HG03354 (cell line): ENCODE data around the gene RNF213.
"Not testable (repeated sequence)": the region's sequence is repeated elsewhere in the genome, so short reads cannot be mapped to it uniquely, and the experiment has no call there.

Experiments used
- ATAC-seq: cut with Tn5 transposase; IDR thresholded peaks from one replicate; pipeline ENCODE4 v1.9.1; 2021; ENCODE audit warnings: mild to moderate bottlenecking; ENCODE audit not compliant: unreplicated experiment, poor library complexity, severe bottlenecking

The RNF213 gene

DNA sequence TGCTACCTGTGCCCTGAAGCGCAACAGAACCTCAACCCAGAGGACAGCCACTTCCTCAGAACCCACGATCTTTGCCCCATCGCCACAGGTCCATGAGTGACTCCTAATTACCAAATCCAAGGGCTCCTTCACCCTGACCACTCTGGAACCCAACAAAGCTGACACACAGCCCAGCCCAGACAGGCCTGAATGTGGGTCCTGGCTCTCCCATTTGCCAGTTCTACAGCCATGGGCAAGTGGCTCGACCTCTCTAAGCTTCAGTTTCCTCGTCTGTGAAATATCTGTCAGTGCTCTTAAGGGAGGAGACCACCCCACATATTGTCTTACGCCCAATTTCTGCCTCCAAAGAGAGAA lies 136.4 kb downstream of the RNF213 start:
- ATAC-seq = no peak

DNA sequence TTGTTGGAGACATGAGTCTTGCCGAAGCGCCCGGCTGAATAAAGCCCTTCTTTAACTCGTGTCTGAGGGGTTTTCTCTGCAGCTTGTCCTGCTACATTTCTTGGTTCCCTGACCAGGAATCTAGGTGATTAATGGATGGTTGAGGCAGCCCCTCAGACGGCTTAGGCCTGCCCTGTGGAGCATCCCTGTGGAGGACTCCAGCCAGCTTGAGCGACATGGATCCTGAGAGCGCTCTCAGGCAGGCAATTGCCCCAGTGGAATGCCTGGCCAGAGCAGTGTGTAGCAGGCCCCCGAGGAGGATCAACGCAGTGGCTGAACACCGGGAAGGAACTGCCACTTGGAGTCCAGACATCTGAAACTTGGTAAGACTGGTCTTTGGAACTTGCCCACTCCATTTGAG lies 137.0 kb downstream of the RNF213 start:
- ATAC-seq = no peak

DNA sequence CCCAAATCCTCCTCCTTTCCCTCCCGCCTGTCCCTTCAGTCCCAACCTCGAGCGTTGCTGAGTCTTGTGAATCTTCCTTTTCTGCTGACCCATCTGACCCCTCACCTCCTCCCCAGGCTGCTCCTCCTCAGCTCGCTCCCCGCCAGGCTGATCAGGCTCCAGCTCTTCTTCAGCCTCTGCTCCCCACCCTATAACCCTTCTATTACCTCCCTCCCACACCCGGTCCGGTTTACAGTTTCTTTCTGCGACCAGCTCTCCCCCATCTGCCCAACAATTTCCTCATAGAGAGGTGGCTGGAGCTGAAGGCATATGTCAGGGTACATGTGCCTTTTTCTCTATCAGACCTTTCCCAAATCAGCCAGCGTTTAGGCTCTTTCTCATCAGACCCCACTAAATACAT lies 140.4 kb downstream of the RNF213 start:
- not testable (repeated sequence) for ATAC-seq

DNA sequence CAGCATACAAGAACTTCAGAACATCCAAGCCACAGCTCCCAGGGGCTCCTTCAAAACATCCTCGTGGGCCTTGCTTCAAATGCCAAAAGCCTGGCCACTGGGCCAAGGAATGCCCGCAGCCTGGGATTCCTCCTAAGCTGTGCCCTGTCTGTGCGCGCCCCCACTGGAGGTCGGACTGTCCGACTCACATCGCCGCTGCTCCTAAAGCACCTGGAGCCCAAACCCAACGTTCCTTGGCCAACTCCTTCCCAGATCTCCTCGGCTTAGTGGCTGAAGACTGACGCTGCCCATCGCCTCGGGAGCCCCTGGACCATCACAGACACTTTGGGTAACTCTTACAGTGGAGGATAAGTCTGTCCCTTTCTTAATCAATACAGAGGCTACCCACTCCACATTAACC lies 141.4 kb downstream of the RNF213 start:
- ATAC-seq = not testable (repeated sequence)

DNA sequence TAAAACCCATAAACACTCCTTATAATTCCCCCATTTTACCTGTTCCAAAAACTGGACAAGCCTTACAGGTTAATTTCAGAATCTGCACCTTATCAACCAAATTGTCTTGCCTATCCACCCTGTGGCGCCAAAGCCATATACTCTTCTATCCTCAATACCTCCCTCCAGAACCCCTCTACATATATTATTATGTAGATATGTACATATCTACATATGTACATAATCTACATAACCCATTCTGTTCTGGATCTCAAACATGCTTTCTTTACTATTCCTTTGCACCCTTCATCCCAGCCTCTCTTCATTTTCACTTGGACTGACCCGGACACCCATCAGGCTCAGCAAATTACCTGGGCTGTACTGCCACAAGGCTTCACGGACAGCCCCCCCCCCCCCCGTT lies 142.3 kb downstream of the RNF213 start:
- ATAC-seq = no peak

DNA sequence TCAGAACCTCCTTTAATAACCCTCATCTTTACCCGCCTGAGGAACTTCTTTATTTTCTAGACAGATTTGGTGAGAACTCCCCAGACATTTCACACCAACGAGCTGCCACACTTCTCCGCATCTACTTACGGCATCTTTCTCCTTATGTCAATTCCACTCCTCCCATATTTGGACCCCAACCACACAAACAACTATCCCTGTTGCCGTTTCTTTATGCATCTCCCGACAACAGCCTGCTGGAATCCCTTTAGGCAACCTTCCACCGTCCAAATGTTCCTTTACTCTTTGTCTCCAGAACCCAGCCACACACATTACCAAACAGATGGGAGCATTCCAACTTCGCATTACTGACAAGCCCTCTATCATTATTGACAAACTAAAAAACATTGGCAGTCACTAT lies 145.5 kb downstream of the RNF213 start:
- ATAC-seq = no peak

DNA sequence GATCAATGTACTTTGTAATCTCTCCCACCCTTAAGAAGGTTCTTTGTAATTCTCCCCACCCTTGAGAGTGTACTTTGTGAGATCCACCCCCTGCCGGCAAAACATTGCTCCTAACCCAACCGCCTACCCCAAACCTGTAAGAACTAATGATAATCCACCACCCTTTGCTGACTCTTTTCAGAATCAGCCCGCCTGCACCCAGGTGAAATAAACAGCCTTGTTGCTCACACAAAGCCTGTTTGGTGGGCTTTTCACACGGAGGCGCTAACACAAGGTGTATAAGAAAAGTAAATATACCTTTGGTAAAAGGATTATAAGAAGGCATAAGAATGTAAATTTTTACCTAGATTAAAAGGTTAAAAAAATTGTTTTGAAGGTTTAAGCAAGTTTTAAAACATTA lies 147.3 kb downstream of the RNF213 start:
- not testable (repeated sequence) for ATAC-seq

DNA sequence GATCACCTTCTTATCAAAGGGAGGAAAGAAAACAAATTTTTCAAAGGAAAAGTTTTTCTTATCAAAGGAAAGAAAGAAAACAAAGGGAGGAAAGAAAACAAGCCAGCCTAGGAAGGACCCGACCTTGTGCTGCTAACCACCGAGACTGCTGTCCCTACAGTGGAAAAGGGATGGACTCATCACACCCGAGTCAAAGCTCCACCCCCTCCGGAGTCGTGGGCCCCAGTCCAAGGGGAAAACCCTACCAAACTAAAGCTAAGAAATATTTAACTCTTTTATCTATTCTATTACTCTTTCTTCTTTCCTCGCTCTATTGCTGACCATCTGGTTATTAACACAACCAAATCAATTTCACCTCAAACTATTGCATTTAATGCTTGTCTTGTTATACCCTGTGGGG lies 148.2 kb downstream of the RNF213 start:
- ATAC-seq = no peak

DNA sequence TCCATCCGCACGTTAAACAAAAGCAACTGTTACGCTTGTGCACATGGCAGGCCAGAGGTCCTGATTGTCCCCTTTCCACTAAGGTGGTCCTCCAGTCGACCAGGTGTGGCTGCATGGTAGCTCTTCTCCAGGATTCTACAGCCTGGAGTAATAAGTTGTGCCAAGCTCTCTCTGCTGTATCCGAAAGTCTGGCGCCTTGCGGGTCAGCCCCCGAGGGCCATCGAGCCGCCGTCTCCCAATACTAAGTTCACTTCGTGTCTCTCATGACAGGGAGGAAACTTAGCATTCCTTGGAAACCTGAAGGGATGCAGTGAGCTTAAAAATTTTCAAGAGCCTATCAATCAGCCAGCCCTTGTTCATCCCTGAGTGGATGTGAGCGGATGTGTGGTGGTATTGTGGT lies 149.0 kb downstream of the RNF213 start:
- no peak for ATAC-seq

DNA sequence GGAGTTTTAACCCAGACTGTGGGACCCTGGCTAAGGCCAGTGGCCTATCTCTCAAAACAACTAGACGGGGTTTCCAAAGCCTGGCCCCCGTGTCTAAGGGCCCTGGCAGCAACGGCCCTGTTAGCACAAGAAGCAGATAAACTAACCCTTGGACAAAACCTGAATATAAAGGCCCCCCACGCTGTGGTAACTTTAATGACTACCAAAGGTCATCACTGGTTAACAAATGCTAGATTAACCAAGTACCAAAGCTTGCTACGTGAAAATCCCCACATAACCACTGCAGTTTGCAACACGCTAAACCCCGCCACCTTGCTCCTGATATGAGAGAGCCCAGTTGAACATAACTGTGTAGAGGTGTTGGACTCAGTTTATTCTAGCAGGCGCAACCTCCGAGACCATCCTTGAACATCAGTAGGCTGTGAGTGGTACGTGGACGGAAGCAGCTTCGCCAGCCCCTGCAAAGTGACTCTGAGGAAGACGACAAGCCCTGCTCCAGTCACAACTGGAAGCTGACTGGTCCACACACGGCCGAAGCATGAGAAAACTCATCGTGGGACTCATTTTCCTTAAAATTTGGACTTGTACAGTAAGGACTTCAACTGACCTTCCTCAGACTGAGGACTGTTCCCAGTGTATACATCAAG lies 149.9 kb downstream of the RNF213 start:
- not testable (repeated sequence) for ATAC-seq

DNA sequence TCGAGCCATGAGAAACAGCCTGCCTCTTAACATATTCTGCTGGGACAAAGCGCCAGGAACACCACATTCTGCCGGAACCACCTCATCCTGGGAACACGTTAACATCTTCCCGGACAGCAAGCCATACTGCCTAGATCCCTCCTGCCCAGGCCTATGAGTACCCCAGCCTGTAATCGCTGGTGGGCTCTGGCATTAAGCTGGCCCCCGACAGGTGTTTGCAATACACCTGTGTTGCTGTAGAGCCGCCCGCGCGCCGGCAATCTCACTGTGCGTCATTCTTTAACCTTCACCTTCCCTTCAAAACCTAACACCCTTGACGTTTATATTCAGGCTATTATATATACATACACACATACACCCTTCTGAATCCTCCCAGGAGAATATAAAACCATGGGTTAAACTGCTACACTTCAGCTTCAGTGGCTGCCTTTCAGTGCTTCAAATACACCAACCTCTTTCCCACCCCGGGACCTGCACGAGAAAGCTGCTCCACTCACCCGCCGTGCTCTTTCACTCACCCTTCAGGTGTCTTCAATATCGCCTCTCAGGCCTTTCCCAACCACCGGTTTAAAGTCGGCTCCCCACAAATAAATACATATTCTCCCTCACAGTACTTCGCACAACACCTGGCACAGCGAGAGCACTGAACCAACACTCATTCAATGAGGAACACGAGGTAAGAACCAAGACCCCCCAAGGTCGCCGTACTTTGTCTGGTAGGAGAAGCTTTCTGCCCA lies 153.3 kb downstream of the RNF213 start:
- ATAC-seq = no peak

DNA sequence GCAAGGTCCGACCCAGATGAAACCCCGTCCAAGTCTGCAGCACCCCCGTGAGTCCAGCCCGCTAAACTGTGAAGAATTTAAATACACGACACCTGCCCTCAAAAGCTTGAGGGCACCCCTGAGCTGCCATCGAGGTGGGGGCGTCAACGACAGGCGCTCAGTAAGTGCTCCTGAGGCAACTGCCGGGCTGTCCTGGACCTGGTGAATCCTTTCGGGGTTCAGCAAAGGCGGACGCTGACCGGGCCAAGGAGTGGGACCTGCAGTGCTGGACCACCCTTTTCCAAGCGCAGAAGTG lies 153.8 kb downstream of the RNF213 start:
- peak; percentile 11 for ATAC-seq

DNA sequence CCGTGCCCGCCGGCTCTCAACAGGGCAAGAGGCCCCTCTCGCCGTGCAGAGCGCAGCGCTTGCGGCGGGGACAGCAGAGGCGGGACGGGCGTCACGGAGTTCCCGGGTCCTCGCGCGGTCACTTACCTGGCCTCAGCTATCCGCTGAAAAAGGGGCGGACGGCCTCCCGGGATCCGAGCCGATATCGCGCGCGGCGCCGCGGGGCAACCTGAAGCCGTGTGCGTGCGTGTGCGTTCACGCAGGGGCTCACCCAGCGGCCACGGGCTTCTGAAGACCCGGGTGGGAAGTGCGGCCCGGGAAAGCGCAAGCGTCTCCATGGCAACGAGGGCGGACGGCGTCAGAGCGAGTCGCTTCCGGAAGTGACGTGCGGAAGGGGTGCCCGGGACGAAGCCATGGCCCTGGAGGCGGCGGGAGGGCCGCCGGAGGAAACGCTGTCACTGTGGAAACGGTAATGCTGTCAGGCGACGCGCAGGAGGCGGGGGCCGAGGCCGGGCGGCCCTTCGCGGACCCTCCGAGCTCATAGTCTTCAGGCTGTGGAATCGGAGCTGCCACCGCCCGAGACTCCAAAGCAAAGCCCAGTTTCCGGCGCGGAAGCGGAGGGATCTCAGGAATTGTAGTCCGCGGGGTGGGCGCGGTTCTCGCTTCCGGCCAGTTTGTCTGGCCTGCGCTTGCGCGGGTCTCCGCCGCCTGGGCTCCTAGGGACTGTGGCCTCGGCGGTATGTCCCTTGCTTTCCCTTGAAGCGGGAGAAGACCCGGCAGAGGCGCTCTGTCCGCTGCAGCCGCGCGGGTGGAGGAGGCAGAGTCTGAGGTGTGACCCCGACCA lies 154.4 kb downstream of the RNF213 start, which contains the start of gene ENDOV:
Gene ENDOV, plus strand, starts transcription at position 365 of the 823 bp plus-strand sequence. Its CDS starts 28 bp downstream, at position 393.
- peak; percentile 93 for ATAC-seq

DNA sequence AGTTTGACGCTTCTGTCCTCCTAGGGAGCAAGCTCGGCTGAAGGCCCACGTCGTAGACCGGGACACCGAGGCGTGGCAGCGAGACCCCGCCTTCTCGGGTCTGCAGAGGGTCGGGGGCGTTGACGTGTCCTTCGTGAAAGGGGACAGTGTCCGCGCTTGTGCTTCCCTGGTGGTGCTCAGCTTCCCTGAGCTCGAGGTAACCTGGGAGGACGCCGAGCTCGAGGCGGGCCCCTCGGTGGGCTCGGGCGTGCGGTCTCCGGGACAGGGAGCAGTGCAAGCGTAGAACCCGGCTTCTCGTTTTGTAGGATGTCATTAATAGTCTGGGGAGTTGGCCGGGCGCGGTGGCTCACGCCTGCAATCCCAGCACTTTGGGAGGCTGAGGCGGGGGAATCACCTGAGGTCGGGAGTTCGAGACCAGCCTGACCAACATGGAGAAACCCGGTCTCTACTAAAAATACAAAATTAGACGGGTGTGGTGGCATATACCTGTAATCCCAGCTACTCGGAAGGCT lies 155.0 kb downstream of the RNF213 start:
- no peak for ATAC-seq

DNA sequence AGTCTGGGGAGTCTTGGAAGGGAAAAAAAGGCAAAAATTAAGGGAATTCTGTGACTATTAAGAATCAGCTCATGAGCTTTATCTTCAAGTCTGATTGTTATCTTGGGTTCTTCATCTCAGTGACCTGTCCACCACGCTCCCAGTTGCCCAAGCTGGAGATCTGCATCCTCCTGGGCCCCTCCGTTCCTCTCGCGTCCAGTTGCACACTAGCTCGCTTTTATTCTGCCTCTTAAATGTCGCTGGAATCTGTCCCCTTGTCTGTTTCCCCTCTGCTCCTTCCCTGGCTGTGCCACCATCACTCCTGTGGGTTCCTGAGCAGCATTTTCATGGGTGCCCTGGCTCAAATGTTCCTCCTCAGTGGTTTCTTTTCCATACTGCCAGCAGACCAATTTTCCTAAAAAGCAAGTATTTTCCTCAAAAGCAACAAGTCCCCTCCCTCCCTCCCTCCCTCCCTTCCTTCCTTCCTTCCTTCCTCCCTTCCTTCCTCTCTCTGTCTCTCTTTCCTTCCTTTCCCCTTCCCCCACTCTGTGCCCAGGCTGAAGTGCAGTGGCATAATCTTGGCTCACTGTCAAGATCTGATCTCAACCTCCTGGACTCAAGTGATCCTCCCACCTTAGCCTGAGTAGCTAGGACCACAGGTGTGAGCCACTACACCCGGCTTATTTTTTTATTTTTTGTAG lies 155.7 kb downstream of the RNF213 start:
- no peak for ATAC-seq

DNA sequence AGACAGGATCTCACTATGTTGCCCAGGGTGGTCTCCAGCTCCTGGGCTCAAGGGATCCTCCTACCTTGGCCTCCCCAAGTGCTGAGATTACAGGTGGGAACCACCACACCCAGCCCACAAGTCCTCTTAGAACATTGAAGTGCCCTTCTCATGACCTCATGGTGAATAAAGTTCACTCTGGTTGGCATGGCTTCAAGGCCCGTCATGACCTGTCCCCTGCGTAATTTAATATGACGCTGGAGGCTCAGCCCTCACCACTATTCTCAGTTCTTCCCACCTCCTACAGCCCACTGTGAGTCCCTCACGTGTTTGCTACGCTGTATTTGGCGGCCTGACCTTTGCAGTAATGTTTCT lies 156.3 kb downstream of the RNF213 start:
- no peak for ATAC-seq

DNA sequence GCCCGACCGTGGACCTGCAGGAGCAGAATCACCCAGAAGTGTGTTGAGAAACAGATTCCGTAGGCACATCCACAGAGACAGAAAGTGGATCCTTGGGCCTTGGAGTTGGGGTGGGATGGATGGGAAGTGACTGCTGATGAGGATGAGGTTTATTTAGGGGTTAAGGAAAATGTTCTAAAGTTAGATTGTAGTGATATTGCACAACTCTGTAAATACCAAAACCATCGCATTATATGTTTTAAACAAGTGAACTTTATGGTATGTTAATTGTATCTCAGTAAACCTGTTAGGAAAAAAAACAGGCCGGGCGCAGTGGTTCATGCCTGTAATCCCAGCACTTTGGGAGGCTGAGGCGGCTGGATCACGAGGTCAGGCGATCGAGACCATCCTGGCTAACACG lies 157.9 kb downstream of the RNF213 start:
- no peak for ATAC-seq

DNA sequence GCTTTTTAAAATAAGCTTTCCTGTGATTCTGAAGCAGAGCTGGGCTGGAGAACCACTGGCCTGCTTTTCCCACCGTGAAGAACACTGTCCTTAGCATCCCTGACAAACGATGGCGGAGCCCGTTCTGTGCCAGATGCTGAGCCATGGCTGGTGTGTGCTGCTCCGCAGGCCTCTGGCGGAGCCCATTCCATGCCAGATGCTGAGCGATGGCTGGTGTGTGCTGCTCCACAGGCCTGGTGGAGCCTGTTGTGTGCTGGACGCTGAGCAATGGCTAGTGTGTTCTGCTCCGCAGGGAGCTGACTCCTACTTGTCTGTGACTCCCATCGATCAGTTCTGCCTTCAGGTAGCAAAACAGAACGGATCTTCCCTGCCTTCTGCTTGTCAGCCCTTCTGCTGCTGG lies 158.6 kb downstream of the RNF213 start:
- ATAC-seq = no peak

DNA sequence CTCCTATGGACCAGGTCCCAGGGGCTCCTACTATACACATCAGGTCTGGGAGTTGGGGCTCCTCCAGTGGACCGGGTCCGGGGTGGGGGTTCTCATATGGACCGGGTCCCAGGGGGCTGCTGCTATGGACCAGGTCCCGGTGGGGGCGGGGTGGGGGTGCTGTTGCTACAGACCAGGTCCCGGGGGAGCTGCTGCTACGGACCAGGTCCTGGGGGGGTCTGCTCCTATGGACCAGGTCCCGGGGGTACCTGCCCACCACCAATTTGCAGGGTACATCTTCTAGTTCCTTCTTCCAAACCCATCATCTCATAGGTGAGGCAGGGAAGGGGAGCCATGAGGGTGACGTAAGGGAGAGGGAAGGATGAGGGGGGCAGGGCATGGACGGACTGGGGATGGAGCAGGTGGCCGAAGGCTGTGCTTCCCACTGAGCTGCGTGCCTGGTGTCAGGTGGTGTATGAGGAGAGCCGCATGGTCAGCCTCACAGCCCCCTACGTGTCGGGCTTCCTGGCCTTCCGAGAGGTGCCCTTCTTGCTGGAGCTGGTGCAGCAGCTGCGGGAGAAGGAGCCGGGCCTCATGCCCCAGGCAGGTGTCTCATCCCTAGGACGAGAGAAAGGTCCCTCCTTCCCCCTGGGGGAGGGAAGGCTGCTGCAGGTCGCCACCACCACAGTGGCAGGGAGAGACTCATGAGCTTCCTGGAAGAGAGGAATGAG lies 160.9 kb downstream of the RNF213 start:
- no peak for ATAC-seq

DNA sequence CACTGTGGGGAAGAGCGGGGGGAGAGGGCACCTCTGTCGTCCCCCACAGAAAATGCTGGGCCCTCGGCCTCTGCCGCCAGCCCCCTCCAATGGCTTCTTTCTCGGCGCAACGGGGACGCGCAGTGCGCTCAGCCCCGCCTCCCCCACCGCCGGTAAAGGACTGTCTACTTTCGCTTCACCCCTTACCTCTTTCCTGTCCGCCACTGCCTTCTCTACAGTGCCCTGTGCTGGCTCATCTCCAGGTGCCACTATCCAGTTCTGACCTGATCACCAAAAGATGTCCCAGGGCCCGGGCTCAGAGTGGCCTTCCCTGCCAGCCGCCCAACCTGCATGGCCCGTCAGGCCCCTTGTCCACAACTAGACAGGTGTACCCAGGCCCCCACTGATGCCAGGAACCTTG lies 161.6 kb downstream of the RNF213 start:
- ATAC-seq = no peak
